ENCODE measurements around the gene LAMC2.

GRCh38 chr1:183210681-183211080, 24.6 kb downstream of the LAMC2 start:
- TF ChIP-seq GABPA (IDR thresholded peaks at IDR 0.05; ENCODE audit: low read depth, low read length): no peak
- TF ChIP-seq GABPA (CRISPR knock-in tag; IDR thresholded peaks at IDR 0.05; ENCODE audit: low read depth): no peak
- no peak for TF ChIP-seq WIZ (CRISPR knock-in tag; IDR thresholded peaks at IDR 0.05)
- TF ChIP-seq, protein P1, sequence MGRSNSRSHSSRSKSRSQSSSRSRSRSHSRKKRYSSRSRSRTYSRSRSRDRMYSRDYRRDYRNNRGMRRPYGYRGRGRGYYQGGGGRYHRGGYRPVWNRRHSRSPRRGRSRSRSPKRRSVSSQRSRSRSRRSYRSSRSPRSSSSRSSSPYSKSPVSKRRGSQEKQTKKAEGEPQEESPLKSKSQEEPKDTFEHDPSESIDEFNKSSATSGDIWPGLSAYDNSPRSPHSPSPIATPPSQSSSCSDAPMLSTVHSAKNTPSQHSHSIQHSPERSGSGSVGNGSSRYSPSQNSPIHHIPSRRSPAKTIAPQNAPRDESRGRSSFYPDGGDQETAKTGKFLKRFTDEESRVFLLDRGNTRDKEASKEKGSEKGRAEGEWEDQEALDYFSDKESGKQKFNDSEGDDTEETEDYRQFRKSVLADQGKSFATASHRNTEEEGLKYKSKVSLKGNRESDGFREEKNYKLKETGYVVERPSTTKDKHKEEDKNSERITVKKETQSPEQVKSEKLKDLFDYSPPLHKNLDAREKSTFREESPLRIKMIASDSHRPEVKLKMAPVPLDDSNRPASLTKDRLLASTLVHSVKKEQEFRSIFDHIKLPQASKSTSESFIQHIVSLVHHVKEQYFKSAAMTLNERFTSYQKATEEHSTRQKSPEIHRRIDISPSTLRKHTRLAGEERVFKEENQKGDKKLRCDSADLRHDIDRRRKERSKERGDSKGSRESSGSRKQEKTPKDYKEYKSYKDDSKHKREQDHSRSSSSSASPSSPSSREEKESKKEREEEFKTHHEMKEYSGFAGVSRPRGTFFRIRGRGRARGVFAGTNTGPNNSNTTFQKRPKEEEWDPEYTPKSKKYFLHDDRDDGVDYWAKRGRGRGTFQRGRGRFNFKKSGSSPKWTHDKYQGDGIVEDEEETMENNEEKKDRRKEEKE (IDR thresholded peaks at IDR 0.05): no peak
- TF ChIP-seq ZNF614 (CRISPR knock-in tag; IDR thresholded peaks at IDR 0.05; ENCODE audit: borderline replicate concordance): no peak
- no peak for TF ChIP-seq SP4 (CRISPR knock-in tag; IDR thresholded peaks at IDR 0.05)
- no peak for TF ChIP-seq SMC3 (IDR thresholded peaks at IDR 0.05; ENCODE audit: low read length)
- no peak for TF ChIP-seq ATF7 (IDR thresholded peaks at IDR 0.05)
- TF ChIP-seq ATF7 (CRISPR knock-in tag; IDR thresholded peaks at IDR 0.05): no peak
- no peak for TF ChIP-seq TBL1XR1 (IDR thresholded peaks at IDR 0.05; ENCODE audit: borderline replicate concordance, low read length, partially characterized antibody)
- no peak for TF ChIP-seq ZSCAN9 (CRISPR knock-in tag; IDR thresholded peaks at IDR 0.05; ENCODE audit: borderline replicate concordance)
- no peak for TF ChIP-seq SIX1 (CRISPR knock-in tag; IDR thresholded peaks at IDR 0.05; ENCODE audit: borderline replicate concordance)
- no peak for TF ChIP-seq ZNF496 (CRISPR knock-in tag; IDR thresholded peaks at IDR 0.05; ENCODE audit: insufficient replicate concordance)
